Measurements from ENCODE around the gene ATP11B. TPM values are rescaled to one million over a fixed set of nuclear protein-coding genes. Genes with fewer than 3 reads are reported as not detected.

Gene ATP11B
- total RNA-seq, 2 experiments from 2014 or later: 55.6 to 87.9 TPM

- BruUV-seq (replicated peaks): no TSS peak
- CTCF ChIA-PET (ENCODE audit: unreplicated experiment): no interaction called here
- H2AFZ ChIP-seq (ENCODE audit: low read length): no peak overlapping the region
- no peaks in the 10 kb centered on the region for H3K79me2 ChIP-seq (ENCODE audit: insufficient read depth, low read depth, low read length)
- intact Hi-C loops (cut with micrococcal nuclease; ENCODE audit: unreplicated experiment): no loop called here
- no peak overlapping the region for H3K27ac ChIP-seq (ENCODE audit: low read depth, low read length, poor library complexity, severe bottlenecking)
- DNase-seq (ENCODE audit: low spot score): no peak
- H4K20me1 ChIP-seq (ENCODE audit: insufficient read depth, low read length): no peaks in the 10 kb centered on the region
- H3K4me3 ChIP-seq (ENCODE audit: low read depth, low read length, poor library complexity, severe bottlenecking): no peak overlapping the region
- H3K4me2 ChIP-seq (ENCODE audit: low read length): no peak overlapping the region
- H3K4me1 ChIP-seq (ENCODE audit: insufficient read depth, low read length, poor library complexity, severe bottlenecking): peaks cover 14% of the 10 kb centered on the region
- POLR2A ChIA-PET: interaction anchor here (0.6 to 1.4 kb wide), 4 partner anchors 16 to 484 kb away, joined by 3 to 5 read pairs (median 3); no protein-coding TSS in a partner anchor
- no peaks in the 10 kb centered on the region for H3K9me2 ChIP-seq (ENCODE audit: insufficient read depth, low read length)
- H3K36me3 ChIP-seq (ENCODE audit: insufficient read depth, low read length): peaks cover 22% of the 10 kb centered on the region
- TF ChIP-seq EZH2phosphoT487 (IDR thresholded peaks at IDR 0.05; ENCODE audit: borderline replicate concordance, low read depth, low read length) (no peak), CTCF (conservative IDR thresholded peaks at IDR 0.05; ENCODE audit: low read length) (no peak)
- peaks cover 8% of the 10 kb centered on the region for H3K9me3 ChIP-seq (ENCODE audit: low read length)
Measured at GRCh38 chr3:182935803-182936202, 142.5 kb downstream of the ATP11B start.

- POLR2A ChIA-PET: interaction anchor here (0.5 to 1.4 kb wide), 3 partner anchors 17 to 484 kb away, joined by 3 to 6 read pairs (median 5); no protein-coding TSS in a partner anchor
Measured at GRCh38 chr3:182936239-182936917, 143.1 kb downstream of the ATP11B start.

More at GRCh38 chr3:182936239-182936917, 143.1 kb downstream of the ATP11B start:
- intact Hi-C loops (cut with micrococcal nuclease; ENCODE audit: unreplicated experiment): no loop called here
- CTCF ChIA-PET (ENCODE audit: unreplicated experiment): no interaction called here
- Histone ChIP-seq H3K27ac (ENCODE audit: low read depth, low read length, poor library complexity, severe bottlenecking) (no peak overlapping the region), H3K79me2 (ENCODE audit: insufficient read depth, low read depth, low read length) (no peaks in the 10 kb centered on the region), H3K4me1 (ENCODE audit: insufficient read depth, low read length, poor library complexity, severe bottlenecking) (peaks cover 14% of the 10 kb centered on the region), H3K9me3 (ENCODE audit: low read length) (peaks cover 8% of the 10 kb centered on the region), H2AFZ (ENCODE audit: low read length) (no peak overlapping the region), H4K20me1 (ENCODE audit: insufficient read depth, low read length) (no peaks in the 10 kb centered on the region), H3K9me2 (ENCODE audit: insufficient read depth, low read length) (no peaks in the 10 kb centered on the region), H3K36me3 (ENCODE audit: insufficient read depth, low read length) (peaks cover 22% of the 10 kb centered on the region), H3K4me2 (ENCODE audit: low read length) (no peak overlapping the region), H3K4me3 (ENCODE audit: low read depth, low read length, poor library complexity, severe bottlenecking) (no peak overlapping the region)
- BruUV-seq (replicated peaks): no TSS peak
- TF ChIP-seq EZH2phosphoT487 (IDR thresholded peaks at IDR 0.05; ENCODE audit: borderline replicate concordance, low read depth, low read length): no peak
- TF ChIP-seq CTCF (conservative IDR thresholded peaks at IDR 0.05; ENCODE audit: low read length): no peak
- no peak for DNase-seq (ENCODE audit: low spot score)

Measured in OCI-LY7 (cell line).